Measurements from ENCODE around the gene STAT2. TPM values are rescaled to one million over a fixed set of nuclear protein-coding genes. Genes with fewer than 3 reads are reported as not detected.

Gene STAT2
- total and polyA plus RNA-seq, 2 of the 13 experiments (the other 11 are each of a cell fraction or from before 2014, with no cell fraction given): 43.5 to 84.6 TPM

- TF ChIP-seq ZBTB46 (CRISPR knock-in tag; IDR thresholded peaks at IDR 0.05; ENCODE audit: borderline replicate concordance) (no peak), ZNF883 (CRISPR knock-in tag; IDR thresholded peaks at IDR 0.05; ENCODE audit: not compliant biosample characterization) (no peak), AGO2 (optimal IDR thresholded peaks at IDR 0.05; ENCODE audit: low read depth, low read length) (no peak), SYNCRIP (IDR thresholded peaks at IDR 0.05; ENCODE audit: insufficient read depth, low read depth, low read length) (no peak), THYN1 (CRISPR knock-in tag; IDR thresholded peaks at IDR 0.05; ENCODE audit: borderline replicate concordance, low read depth) (no peak), TRIM24 (CRISPR knock-in tag; IDR thresholded peaks at IDR 0.05) (no peak), RARA (CRISPR knock-in tag; IDR thresholded peaks at IDR 0.05) (peak; percentile 77), NR2F1 (CRISPR knock-in tag; IDR thresholded peaks at IDR 0.05) (no peak), TCF7 (IDR thresholded peaks at IDR 0.05; ENCODE audit: low read depth) (peak; percentile 68), TOPORS (CRISPR knock-in tag; IDR thresholded peaks at IDR 0.05) (no peak), RELA (CRISPR knock-in tag; IDR thresholded peaks at IDR 0.05) (no peak), ZFP1 (CRISPR knock-in tag; IDR thresholded peaks at IDR 0.05) (no peak)
- TF ChIP-seq, protein P1, sequence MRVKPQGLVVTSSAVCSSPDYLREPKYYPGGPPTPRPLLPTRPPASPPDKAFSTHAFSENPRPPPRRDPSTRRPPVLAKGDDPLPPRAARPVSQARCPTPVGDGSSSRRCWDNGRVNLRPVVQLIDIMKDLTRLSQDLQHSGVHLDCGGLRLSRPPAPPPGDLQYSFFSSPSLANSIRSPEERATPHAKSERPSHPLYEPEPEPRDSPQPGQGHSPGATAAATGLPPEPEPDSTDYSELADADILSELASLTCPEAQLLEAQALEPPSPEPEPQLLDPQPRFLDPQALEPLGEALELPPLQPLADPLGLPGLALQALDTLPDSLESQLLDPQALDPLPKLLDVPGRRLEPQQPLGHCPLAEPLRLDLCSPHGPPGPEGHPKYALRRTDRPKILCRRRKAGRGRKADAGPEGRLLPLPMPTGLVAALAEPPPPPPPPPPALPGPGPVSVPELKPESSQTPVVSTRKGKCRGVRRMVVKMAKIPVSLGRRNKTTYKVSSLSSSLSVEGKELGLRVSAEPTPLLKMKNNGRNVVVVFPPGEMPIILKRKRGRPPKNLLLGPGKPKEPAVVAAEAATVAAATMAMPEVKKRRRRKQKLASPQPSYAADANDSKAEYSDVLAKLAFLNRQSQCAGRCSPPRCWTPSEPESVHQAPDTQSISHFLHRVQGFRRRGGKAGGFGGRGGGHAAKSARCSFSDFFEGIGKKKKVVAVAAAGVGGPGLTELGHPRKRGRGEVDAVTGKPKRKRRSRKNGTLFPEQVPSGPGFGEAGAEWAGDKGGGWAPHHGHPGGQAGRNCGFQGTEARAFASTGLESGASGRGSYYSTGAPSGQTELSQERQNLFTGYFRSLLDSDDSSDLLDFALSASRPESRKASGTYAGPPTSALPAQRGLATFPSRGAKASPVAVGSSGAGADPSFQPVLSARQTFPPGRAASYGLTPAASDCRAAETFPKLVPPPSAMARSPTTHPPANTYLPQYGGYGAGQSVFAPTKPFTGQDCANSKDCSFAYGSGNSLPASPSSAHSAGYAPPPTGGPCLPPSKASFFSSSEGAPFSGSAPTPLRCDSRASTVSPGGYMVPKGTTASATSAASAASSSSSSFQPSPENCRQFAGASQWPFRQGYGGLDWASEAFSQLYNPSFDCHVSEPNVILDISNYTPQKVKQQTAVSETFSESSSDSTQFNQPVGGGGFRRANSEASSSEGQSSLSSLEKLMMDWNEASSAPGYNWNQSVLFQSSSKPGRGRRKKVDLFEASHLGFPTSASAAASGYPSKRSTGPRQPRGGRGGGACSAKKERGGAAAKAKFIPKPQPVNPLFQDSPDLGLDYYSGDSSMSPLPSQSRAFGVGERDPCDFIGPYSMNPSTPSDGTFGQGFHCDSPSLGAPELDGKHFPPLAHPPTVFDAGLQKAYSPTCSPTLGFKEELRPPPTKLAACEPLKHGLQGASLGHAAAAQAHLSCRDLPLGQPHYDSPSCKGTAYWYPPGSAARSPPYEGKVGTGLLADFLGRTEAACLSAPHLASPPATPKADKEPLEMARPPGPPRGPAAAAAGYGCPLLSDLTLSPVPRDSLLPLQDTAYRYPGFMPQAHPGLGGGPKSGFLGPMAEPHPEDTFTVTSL (CRISPR knock-in tag; IDR thresholded peaks at IDR 0.05; ENCODE audit: borderline replicate concordance): peak; percentile 69; the same call in 1 of the 2 replicates
These were observed 2.5 kb upstream of the STAT2 start, which contains the start of gene APOF (continued) for GRCh38 chr12:56362130-56363059.
